Astrocyte (in vitro differentiated cells and primary cell): ENCODE measurements around the gene C1orf226. TPM values are rescaled to one million over a fixed set of nuclear protein-coding genes. Genes with fewer than 3 reads are reported as not detected.
A peak's percentile ranks its signal among the peaks of the same experiment; 100 is the strongest.

Experiments
- DNase-seq: peaks from one replicate; pipeline ENCODE4 v3.0.0-alpha.2; 2010; ENCODE audit warnings: low read depth
- FAIRE-seq: peaks from 2 replicates; lab custom pipeline; 2011; peaks lifted over from hg19 to GRCh38; lab: Jason Lieb, UNC
- H2AFZ ChIP-seq: 2 replicates; pipeline ENCODE4 v1.6.0; 2012; ENCODE audit warnings: low read depth, low read length, inconsistent platforms
- H3K27ac ChIP-seq: 2 replicates; pipeline ENCODE4 v1.5.1; 2011; ENCODE audit warnings: low read depth, low read length, inconsistent platforms
- H3K27me3 ChIP-seq: 2 replicates; pipeline ENCODE4 v1.6.0; 2011; ENCODE audit warnings: low read length, inconsistent platforms; ENCODE audit not compliant: insufficient read depth
- H3K36me3 ChIP-seq: 2 replicates; pipeline ENCODE4 v1.5.1; 2011; ENCODE audit warnings: low read length, inconsistent platforms; ENCODE audit not compliant: insufficient read depth
- H3K4me1 ChIP-seq: 2 replicates; pipeline ENCODE4 v1.5.1; 2011; ENCODE audit warnings: low read length, inconsistent platforms; ENCODE audit not compliant: insufficient read depth
- H3K4me2 ChIP-seq: 2 replicates; pipeline ENCODE4 v1.6.0; 2012; ENCODE audit warnings: low read length, inconsistent platforms
- H3K4me3 ChIP-seq: 2 replicates; pipeline ENCODE4 v1.5.1; 2011; ENCODE audit warnings: low read depth, mild to moderate bottlenecking, low read length, inconsistent platforms; ENCODE audit not compliant: insufficient read depth
- H3K79me2 ChIP-seq: 2 replicates; pipeline ENCODE4 v1.6.0; 2012; ENCODE audit warnings: mild to moderate bottlenecking, low read length, inconsistent platforms; ENCODE audit not compliant: insufficient read depth
- H3K9ac ChIP-seq: 2 replicates; pipeline ENCODE4 v1.6.0; 2012; ENCODE audit warnings: mild to moderate bottlenecking, low read length, inconsistent platforms
- H3K9me3 ChIP-seq: 2 replicates; pipeline ENCODE4 v1.5.1; 2012; ENCODE audit warnings: low read depth, mild to moderate bottlenecking, low read length, inconsistent platforms; ENCODE audit not compliant: insufficient read depth
- H4K20me1 ChIP-seq: 2 replicates; pipeline ENCODE4 v1.6.0; 2012; ENCODE audit warnings: low read length, inconsistent platforms; ENCODE audit not compliant: insufficient read depth
- H3K27ac Mint-ChIP-seq: one replicate; pipeline ENCODE4 v1.8.0; 2021; ENCODE audit warnings: mild to moderate bottlenecking, mixed read lengths; ENCODE audit not compliant: unreplicated experiment
- H3K27me3 Mint-ChIP-seq: one replicate; pipeline ENCODE4 v1.8.0; 2021; ENCODE audit warnings: low read depth, mixed read lengths; ENCODE audit not compliant: unreplicated experiment
- H3K36me3 Mint-ChIP-seq: one replicate; pipeline ENCODE4 v1.8.0; 2021; ENCODE audit warnings: low read depth, mixed read lengths; ENCODE audit not compliant: unreplicated experiment
- H3K4me1 Mint-ChIP-seq: one replicate; pipeline ENCODE4 v1.8.0; 2021; ENCODE audit warnings: low read depth, mixed read lengths; ENCODE audit not compliant: unreplicated experiment
- H3K4me3 Mint-ChIP-seq: one replicate; pipeline ENCODE4 v1.8.0; 2021; ENCODE audit warnings: mild to moderate bottlenecking, moderate library complexity, mixed read lengths; ENCODE audit not compliant: unreplicated experiment
- H3K9me3 Mint-ChIP-seq: one replicate; pipeline ENCODE4 v1.8.0; 2021; ENCODE audit warnings: mild to moderate bottlenecking, mixed read lengths; ENCODE audit not compliant: unreplicated experiment
- CTCF ChIP-seq: IDR thresholded peaks from 2 replicates; pipeline ENCODE4 v1.5.1; 2011; ENCODE audit warnings: low read depth, mild to moderate bottlenecking, inconsistent platforms, low read length, moderate library complexity; ENCODE audit not compliant: insufficient read depth
- EZH2 ChIP-seq: IDR thresholded peaks from 2 replicates; pipeline ENCODE4 v1.6.1; 2012; ENCODE audit warnings: mild to moderate bottlenecking, low read length, inconsistent platforms; ENCODE audit not compliant: insufficient read depth
- total RNA-seq: library from RNA; stranded (reverse); gene quantifications from 2 replicates; pipeline ENCODE4 v1.2.1, GENCODE V29; 2021

The C1orf226 gene
- total RNA-seq, 1 donor from 2014 or later: 0.73 TPM

GRCh38 chr1:162347281-162347680 is 34.2 kb upstream of the C1orf226 start:
- Mint-ChIP-seq H3K4me3 (no peak overlapping the region), H3K36me3 (no peaks in the 10 kb centered on the region), H3K27ac (no peak overlapping the region), H3K4me1 (peaks cover 24% of the 10 kb centered on the region), H3K9me3 (no peaks in the 10 kb centered on the region), H3K27me3 (no peaks in the 10 kb centered on the region)
- no peak for FAIRE-seq
- no peak overlapping the region for H3K27ac ChIP-seq
- no peaks in the 10 kb centered on the region for H3K27me3 ChIP-seq
- no peak overlapping the region for H3K4me3 ChIP-seq
- TF ChIP-seq EZH2 (no peak), CTCF (no peak)
- peaks cover 21% of the 10 kb centered on the region for H3K4me1 ChIP-seq
- no peak overlapping the region for H3K4me2 ChIP-seq
- no peaks in the 10 kb centered on the region for H3K79me2 ChIP-seq
- H3K36me3 ChIP-seq: no peaks in the 10 kb centered on the region
- no peaks in the 10 kb centered on the region for H3K9me3 ChIP-seq
- no peak overlapping the region for H2AFZ ChIP-seq
- no peak overlapping the region for H3K9ac ChIP-seq
- no peak for DNase-seq
- no peaks in the 10 kb centered on the region for H4K20me1 ChIP-seq

GRCh38 chr1:162349635-162350330 is 31.7 kb upstream of the C1orf226 start:
- peak overlapping the region; percentile 67 for H3K27ac ChIP-seq

More at GRCh38 chr1:162349635-162350330, 31.7 kb upstream of the C1orf226 start:
- H3K4me3 ChIP-seq: peak overlapping the region; percentile 24
- no peaks in the 10 kb centered on the region for H3K27me3 Mint-ChIP-seq
- no peaks in the 10 kb centered on the region for H3K79me2 ChIP-seq
- no peak for FAIRE-seq
- TF ChIP-seq CTCF (no peak), EZH2 (no peak)
- peaks cover 32% of the 10 kb centered on the region for H3K4me1 Mint-ChIP-seq
- H3K4me3 Mint-ChIP-seq: no peak overlapping the region
- H3K36me3 Mint-ChIP-seq: peaks cover 1% of the 10 kb centered on the region
- H3K9me3 Mint-ChIP-seq: no peaks in the 10 kb centered on the region
- H3K27me3 ChIP-seq: no peaks in the 10 kb centered on the region
- H2AFZ ChIP-seq: peak overlapping the region; percentile 62
- peak overlapping the region; percentile 93 for H3K27ac Mint-ChIP-seq
- peak; percentile 93 for DNase-seq
- H3K9me3 ChIP-seq: no peaks in the 10 kb centered on the region
- H3K4me1 ChIP-seq: peaks cover 21% of the 10 kb centered on the region
- H3K4me2 ChIP-seq: peak overlapping the region; percentile 74
- no peaks in the 10 kb centered on the region for H3K36me3 ChIP-seq
- peak overlapping the region; percentile 32 for H3K9ac ChIP-seq
- H4K20me1 ChIP-seq: no peaks in the 10 kb centered on the region
